Measurements from ENCODE around the gene ZFP2.
"Not testable (repeated sequence)": the region's sequence is repeated elsewhere in the genome, so short reads cannot be mapped to it uniquely, and the experiment has no call there.

ZFP2 gene

DNA sequence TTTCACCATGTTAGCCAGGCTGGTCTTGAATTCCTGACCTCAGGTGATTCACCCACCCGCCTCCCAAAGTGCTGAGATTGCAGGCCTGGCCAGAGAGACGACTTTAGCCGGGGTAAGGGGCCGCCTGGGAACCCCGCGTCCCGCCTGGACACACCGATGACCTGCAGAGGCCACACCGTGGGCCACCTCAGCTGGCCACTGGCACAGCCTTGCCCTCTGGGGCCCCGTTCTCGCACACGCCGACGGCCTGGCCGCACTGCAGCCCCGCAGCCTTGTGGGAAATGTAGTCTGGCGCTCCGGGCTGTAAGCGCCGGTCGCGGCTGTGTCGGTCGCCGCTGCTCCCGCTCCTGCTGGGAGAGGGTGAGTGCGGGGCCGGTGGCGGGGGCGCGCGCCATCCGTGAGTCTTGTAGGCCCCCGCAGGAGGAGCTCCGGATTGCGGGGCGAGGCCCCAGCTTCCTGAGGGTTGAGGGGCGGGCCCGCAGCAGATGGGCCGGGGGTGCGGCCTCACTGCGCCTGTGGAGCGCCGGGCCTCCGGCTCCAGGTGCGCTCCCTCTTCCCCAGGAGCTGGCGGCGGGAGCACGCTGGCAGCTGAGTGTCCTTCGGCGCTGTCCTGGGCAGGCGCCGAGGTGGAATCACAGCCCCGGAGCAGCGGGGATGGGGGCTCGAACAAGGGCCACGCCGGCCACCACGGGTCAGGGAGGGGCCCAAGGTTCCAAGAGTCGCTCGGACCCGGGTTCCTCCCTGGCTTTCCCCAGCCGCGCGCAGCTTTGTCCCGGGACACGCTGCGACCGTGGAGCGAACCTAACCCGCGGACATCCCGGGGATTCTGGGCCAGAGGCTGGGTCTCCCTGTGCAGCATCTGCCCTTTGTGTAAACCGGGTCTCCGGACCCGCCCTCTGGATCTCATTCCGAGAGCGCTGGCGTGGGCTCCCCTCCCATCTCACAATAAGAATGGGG, at the start of gene ZFP2:
ZFP2 (plus strand) TSS at position 299 of the 957 bp plus-strand sequence. CDS start 35,401 bp downstream, outside the sequence.
- peak; percentile 25 to 70 for DNase-seq

DNA sequence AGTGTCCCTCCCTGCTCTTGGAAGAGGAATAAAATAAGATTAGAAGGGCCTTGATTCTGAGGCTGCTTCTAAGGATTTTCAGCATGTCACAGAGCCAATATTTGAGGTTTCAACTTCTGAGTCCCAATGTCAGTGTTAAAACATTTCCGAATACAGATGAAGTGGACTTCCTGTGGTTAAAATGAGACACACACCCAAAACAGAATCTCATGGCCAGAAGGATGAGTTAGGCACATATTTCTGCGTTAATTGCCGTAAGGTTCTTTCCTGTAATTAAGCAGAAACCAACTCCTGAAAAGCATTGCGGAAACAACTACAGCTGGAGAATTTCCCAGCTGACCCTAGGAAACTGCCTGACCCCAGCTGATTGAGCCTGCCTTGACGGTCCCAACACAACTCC, 46.4 kb upstream of the ZFP2 start:
- DNase-seq, result no peak

DNA sequence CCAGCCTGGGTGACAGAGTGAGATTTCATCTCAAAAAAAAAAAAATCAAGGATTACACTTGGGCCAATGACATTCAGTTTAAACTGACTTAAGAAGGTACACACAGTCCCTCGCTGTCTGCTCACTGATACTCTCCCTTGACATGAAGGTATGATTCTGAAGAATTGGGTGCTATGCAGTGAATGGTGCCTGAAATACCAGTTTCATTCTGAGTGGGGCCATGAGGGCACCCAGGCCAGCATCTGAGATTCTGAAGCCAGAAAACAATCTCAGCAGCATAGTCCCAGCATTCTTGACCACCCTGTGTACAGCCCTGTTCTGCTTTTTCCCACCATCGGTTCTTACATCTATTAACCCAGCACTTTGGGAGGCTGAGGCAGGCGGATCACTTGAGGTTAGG, 43.8 kb upstream of the ZFP2 start:
- no peak for DNase-seq

GRCh38 chr5:178854284-178854683, 41.4 kb upstream of the ZFP2 start:
- no peak for DNase-seq

DNA sequence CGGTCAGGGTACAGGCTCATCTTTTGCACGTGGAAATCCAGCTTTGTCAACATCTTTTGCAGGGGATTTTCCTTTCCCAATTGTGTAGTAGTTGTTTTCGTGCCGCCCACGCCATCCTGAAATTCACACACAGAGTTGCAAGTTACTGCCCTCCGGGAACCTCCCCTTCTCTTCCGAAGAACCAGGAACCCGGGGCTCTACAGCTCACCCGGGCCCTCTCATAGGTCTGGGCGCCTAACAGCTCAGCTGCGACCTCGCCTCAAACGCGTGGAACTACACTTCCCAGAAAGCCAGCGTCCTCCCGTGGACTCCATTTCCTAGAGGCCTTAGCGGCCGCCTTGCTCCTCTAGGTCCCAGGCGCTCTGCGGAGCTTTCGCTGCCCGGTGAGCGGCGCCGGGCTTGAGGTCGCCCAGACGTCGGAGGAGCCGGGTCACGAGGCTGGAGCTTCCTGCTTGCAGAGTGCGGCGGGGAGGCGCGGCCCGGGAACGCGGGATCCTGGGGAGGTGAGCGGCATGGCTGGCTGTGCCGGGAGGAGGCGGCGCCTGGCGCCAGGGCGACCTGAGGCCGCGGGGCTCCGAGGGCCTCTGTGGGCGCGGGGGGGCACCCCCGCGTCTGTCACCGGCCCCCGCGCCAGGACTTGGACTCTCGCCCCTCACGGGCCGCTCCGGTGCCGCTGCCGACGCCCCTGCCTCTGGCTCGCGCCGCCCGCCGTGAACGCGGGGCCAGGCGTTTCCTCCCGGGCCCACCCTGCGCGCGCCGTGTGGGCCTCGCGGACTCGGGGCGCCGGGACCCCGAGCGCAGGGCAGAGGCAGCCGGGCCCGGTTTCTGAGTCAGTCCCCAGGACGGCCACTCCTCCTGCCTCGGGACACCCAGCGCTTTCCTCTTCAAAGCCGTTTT, 35.8 kb upstream of the ZFP2 start, which contains the start of gene ZNF354B:
ZNF354B (plus strand) TSS at position 329 of the 897 bp plus-strand sequence. CDS start 1,095 bp downstream, outside the sequence.
- peak; percentile 92 to 94 for DNase-seq

DNA sequence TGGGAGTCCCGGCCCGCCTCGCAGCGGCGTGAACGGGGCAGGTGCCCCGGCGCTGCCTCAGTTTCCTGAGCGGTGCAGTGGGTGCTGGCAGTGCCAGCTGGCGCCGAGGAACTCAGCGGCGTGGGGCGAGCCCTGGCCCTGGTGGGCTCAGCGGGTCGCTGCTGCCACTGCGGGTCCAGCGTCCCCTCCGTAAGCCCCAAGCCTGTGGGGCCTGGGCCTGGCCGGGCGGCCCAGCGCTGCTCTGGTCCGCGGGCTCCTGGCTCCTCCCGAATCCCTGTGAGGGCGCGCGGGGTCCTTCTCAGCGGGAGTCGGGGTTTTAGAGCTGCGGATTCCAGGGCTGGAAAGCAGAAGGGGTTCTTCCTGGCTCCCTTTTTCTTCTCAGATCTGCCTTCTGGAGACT, 35.1 kb upstream of the ZFP2 start:
- DNase-seq, result not testable (repeated sequence)

DNA sequence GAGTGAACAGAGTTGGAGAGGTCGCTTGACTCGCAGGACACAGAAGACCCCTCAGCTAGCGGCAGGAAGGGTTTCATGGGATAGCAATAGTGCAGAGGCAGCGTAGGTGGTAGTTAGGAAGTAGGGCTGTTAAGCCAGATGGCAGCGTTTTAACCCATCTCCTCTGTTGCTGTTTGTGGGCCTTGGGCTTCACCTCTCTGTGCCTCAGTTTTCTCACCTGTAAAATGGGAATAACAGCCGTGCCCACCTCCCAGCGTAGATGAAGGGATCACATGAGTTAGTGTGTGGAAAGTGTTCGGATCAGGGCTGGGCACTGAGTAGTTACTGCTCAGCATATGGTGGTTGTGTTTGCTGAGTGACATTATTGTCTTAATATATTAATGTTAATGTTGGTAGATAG, 34.1 kb upstream of the ZFP2 start:
- no peak for DNase-seq

- DNase-seq, result no peak
Observed at GRCh38 chr5:178866946-178867345, 28.8 kb upstream of the ZFP2 start.

DNA sequence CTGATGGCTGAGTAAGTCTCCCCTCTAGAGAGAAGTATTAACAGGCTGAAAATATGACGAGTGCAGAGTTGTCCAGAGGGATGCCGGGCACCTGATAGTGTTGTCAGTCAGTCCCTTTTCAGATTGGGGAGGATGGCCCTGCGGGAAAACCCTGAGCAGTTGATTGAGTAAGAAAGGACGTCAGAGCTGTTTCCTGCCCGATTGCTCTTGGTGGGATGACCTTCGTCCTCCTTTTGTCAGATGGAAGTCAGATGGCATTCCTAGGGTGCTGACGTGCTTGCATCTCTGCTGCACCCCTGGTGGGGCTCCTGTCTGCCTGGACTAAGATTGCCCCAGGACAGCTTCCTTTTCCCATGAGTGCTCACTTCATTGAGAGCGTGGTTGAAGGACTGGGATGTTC, 26.1 kb upstream of the ZFP2 start:
- no peak for DNase-seq

- no peak for DNase-seq
Observed at GRCh38 chr5:178870411-178870810, 25.3 kb upstream of the ZFP2 start.

GRCh38 chr5:178872302-178872701, 23.4 kb upstream of the ZFP2 start:
- DNase-seq, result no peak

DNA sequence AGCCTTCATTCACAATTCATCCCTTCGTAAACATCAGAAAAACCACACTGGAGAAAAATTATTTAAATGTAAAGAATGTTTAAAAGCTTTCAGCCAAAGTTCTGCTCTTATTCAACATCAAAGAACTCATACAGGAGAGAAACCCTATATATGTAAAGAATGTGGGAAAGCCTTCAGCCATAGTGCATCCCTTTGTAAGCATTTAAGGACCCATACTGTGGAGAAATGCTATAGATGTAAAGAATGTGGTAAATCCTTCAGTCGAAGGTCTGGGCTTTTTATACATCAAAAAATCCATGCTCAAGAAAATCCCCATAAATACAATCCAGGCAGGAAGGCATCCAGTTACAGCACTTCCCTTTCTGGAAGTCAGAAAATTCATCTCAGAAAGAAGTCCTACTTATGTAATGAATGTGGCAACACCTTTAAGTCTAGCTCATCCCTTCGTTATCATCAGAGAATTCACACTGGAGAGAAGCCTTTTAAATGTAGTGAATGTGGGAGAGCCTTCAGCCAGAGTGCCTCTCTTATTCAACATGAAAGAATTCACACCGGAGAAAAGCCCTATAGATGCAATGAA, 12.5 kb upstream of the ZFP2 start:
- DNase-seq, result not testable (repeated sequence)

- DNase-seq, result no peak
Observed at GRCh38 chr5:178883815-178884430, 11.8 kb upstream of the ZFP2 start.

- no peak for DNase-seq
Observed at GRCh38 chr5:178899289-178899688, 3.6 kb downstream of the ZFP2 start.

DNA sequence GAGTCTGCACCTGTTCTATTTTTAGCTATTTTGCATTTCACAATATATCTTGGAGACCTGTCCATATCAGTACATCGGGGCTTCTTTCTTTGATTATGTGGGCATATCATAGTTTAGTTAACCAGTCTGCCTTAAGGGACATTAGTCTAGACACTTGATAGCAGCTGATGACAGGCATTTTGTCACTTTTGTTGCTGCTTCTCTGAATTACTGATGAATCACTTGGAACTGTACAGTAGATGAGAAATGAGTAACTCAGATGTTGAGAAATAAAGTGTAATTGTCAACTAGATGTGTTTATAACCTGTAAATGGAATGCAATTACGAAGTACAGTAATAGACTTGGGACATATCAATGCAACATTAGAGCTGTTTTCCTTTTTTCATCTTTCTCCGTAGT, 7.1 kb downstream of the ZFP2 start:
- no peak for DNase-seq

- no peak for DNase-seq
Observed at GRCh38 chr5:178931846-178932760, 36.4 kb downstream of the ZFP2 start.

- DNase-seq, result peak; percentile 92 to 96
Observed at GRCh38 chr5:178940569-178941360, 45.1 kb downstream of the ZFP2 start, which contains the start of gene ZNF454. TSS of gene ZNF454 (plus strand) at chr5:178941198. CDS start at chr5:178942792, 1,594 bp downstream.

GRCh38 chr5:178941361-178941760, 45.6 kb downstream of the ZFP2 start:
- no peak for DNase-seq

GRCh38 chr5:178965465-178966055, 69.8 kb downstream of the ZFP2 start:
- DNase-seq, result no peak

- no peak for DNase-seq
Observed at GRCh38 chr5:178981381-178981780, 85.7 kb downstream of the ZFP2 start.

All from hippocampal formation (tissue), 2 donors.